Mammary epithelial cell (primary cell): ENCODE results near the gene ARHGAP45.

Source experiments
- CTCF ChIP-seq, 2 donors: IDR thresholded peaks in 1 of 2; conservative IDR thresholded peaks in 1 of 2; 2 replicates each; pipeline ENCODE4 v1.5.1; 2011 to 2012; ENCODE audit warnings: inconsistent platforms in 2 of 2, low read length in 2 of 2, mild to moderate bottlenecking in 2 of 2, control low read depth in 1 of 2, low read depth in 1 of 2; ENCODE audit not compliant: insufficient read depth in 1 of 2; ENCODE audit errors: extremely low read depth in 1 of 2
- EZH2 ChIP-seq: IDR thresholded peaks from 2 replicates; pipeline ENCODE4 v1.6.1; 2012; ENCODE audit warnings: low read length, inconsistent platforms, borderline replicate concordance

DNA sequence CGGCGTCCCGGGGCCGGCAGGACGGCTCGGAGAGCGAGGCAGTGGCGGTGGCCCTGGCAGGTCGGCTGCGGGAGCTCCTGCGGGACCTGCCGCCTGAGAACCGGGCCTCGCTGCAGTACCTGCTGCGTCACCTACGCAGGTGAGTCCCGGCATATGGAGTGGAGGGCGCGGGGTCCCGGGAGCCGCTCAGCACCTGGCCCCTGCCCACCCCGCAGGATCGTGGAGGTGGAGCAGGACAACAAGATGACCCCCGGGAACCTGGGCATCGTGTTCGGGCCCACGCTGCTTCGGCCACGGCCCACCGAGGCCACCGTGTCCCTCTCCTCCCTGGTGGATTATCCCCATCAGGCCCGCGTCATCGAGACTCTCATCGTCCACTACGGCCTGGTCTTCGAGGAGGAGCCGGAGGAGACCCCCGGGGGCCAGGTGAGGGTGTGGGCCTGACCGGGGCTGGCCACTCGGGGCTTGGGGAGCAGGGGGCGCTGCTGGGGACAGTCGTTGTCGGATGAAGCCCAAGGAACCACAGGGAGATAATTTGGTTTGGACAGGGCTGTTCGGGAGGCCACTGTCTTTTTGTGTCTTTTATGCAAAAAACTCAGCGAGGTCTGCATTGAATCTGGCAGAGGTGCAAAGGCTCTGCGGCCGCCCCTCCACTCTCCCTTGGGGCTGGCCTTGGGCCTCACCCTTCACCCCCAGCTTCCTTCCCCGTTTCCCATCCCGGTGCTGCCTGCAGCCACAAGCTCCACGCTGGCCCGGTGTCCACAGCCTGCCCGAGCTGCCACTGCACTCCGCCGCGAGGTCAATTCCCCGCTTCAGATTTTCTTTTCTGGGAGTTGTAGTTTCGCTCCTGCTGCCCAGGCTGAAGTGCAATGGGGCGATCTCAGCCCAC, 16.2 kb downstream of the ARHGAP45 start:
- TF ChIP-seq CTCF (conservative IDR thresholded peaks at IDR 0.05 in 1 of 2, IDR thresholded peaks at IDR 0.05 in 1 of 2; ENCODE audit: extremely low read depth in 1 of 2, insufficient read depth in 1 of 2, low read depth in 1 of 2, low read length in 2 of 2) (no peak), EZH2 (no peak)
